HCT116 (cell line): Measurements from ENCODE around the gene URI1. TPM values are rescaled to one million over a fixed set of nuclear protein-coding genes. Genes with fewer than 3 reads are reported as not detected.

Experiments
- ATAC-seq: fragments of 200-7000 bp; cut with Tn5 transposase; 2 replicates; pipeline ENCODE4 v1.9.1; 2020; ENCODE audit warnings: mild to moderate bottlenecking, moderate library complexity
- BruUV-seq: library from RNA; stranded (reverse); fragments of 400-500 nt; replicated peaks from 2 replicates; lab custom pipeline; 2021; lab: Mats Ljungman, UMichigan
- CTCF ChIA-PET: fragments of 300-600 bp; sonication (Branson Sonifier 250); formaldehyde crosslinking; loops from one replicate; lab custom pipeline; 2021; ENCODE audit warnings: antibody characterized with exemption; lab: Charles Lee
- POLR2A ChIA-PET: fragments of 300-600, 350-600 bp; sonication (Branson Sonifier 250); formaldehyde crosslinking; loops from one replicate; lab custom pipeline; 2021; ENCODE audit warnings: antibody characterized with exemption; lab: Charles Lee
- RAD21 ChIA-PET, 2 experiments: fragments of 300-600 bp; sonication (Branson Sonifier 250); formaldehyde crosslinking; loops; one replicate each; lab custom pipeline; 2023; ENCODE audit warnings: low total read pairs in 2 of 2; ENCODE audit not compliant: uncharacterized antibody in 2 of 2, unreplicated experiment in 2 of 2, low non-redundant PET in 1 of 2; lab: Charles Lee
- DNase-seq: peaks from one replicate; pipeline ENCODE4 v3.0.0-alpha.2; 2010; ENCODE audit warnings: low read depth, low spot score
- H2AFZ ChIP-seq: fragments of 200-600 bp; shearing (Covaris generic), sonication (generic); 2 replicates; pipeline ENCODE4 v1.6.1; 2017; ENCODE audit warnings: low read depth, mixed run types, mixed read lengths, antibody characterized with exemption, low read length; ENCODE audit not compliant: poor library complexity, severe bottlenecking
- H3K27ac ChIP-seq: 2 replicates; pipeline ENCODE4 v1.5.1; 2012; ENCODE audit warnings: low read depth, low read length
- H3K27me3 ChIP-seq: fragments of 200-600 bp; sonication (generic); 2 replicates; pipeline ENCODE4 v1.6.1; 2016; ENCODE audit warnings: mixed run types, low read length, mixed read lengths; ENCODE audit not compliant: insufficient read depth
- H3K36me3 ChIP-seq, 2 experiments: fragments of 200-500 bp in 1 of 2; fragments of 200-600 bp in 1 of 2; sonication (Bioruptor generic) in 1 of 2; sonication (generic) in 1 of 2; 2 replicates each; pipeline versions ENCODE4 v1.5.1 to v1.6.1; 2014 to 2016; ENCODE audit warnings: low read length in 2 of 2, inconsistent platforms in 1 of 2, mixed read lengths in 1 of 2, mixed run types in 1 of 2; ENCODE audit not compliant: insufficient read depth in 2 of 2, control insufficient read depth in 1 of 2
- H3K4me1 ChIP-seq, 2 experiments: fragments of 200-600 bp in 1 of 2; sonication (generic) in 1 of 2; 2 replicates each; pipeline versions ENCODE4 v1.5.1 to v1.6.1; 2012 to 2017; ENCODE audit warnings: low read length in 2 of 2, inconsistent platforms in 1 of 2, mild to moderate bottlenecking in 1 of 2, mixed read lengths in 1 of 2, mixed run types in 1 of 2, moderate library complexity in 1 of 2; ENCODE audit not compliant: insufficient read depth in 2 of 2, control insufficient read depth in 1 of 2
- H3K4me2 ChIP-seq: fragments of 200-600 bp; sonication (generic); 2 replicates; pipeline ENCODE4 v1.6.1; 2017; ENCODE audit warnings: mixed run types, low read length, mixed read lengths
- H3K4me3 ChIP-seq, 2 experiments: fragments of 200-600 bp in 1 of 2; sonication (generic) in 1 of 2; replicated peaks in 1 of 2; 2 replicates each; pipeline ENCODE4 v1.5.1; 2011 to 2016; ENCODE audit warnings: low read length in 2 of 2, control low read depth in 1 of 2, low read depth in 1 of 2, mild to moderate bottlenecking in 1 of 2, mixed read lengths in 1 of 2, mixed run types in 1 of 2
- H3K79me2 ChIP-seq: fragments of 200-600 bp; sonication (generic); 2 replicates; pipeline ENCODE4 v1.6.1; 2017; ENCODE audit warnings: mild to moderate bottlenecking, mixed run types, low read length, moderate library complexity, mixed read lengths; ENCODE audit not compliant: insufficient read depth
- H3K9ac ChIP-seq: fragments of 200-600 bp; sonication (generic); 2 replicates; pipeline ENCODE4 v1.6.1; 2016; ENCODE audit warnings: low read length, mixed read lengths
- H3K9me2 ChIP-seq: fragments of 200-600 bp; sonication (generic), shearing (Covaris generic); 2 replicates; pipeline ENCODE4 v1.6.1; 2017; ENCODE audit warnings: mixed run types, mild to moderate bottlenecking, moderate library complexity; ENCODE audit not compliant: insufficient read depth
- H3K9me3 ChIP-seq, 2 experiments: fragments of 200-500 bp in 1 of 2; fragments of 200-600 bp in 1 of 2; sonication (Bioruptor generic) in 1 of 2; sonication (generic) in 1 of 2; 2 replicates each; pipeline ENCODE4 v1.6.1; 2014 to 2017; ENCODE audit warnings: low read length in 2 of 2, mixed read lengths in 2 of 2, inconsistent platforms in 1 of 2, low read depth in 1 of 2, mild to moderate bottlenecking in 1 of 2, mixed run types in 1 of 2, moderate library complexity in 1 of 2; ENCODE audit not compliant: control insufficient read depth in 1 of 2, insufficient read depth in 1 of 2
- H4K20me1 ChIP-seq: fragments of 200-600 bp; sonication (generic), shearing (Covaris generic); 2 replicates; pipeline ENCODE4 v1.6.1; 2017; ENCODE audit warnings: mixed run types, mild to moderate bottlenecking, moderate library complexity; ENCODE audit not compliant: insufficient read depth
- ELF1 ChIP-seq: IDR thresholded peaks from 2 replicates; pipeline ENCODE4 v1.6.1; 2012; ENCODE audit warnings: low read depth, borderline replicate concordance
- EZH2 ChIP-seq: fragments of 200-600 bp; sonication (generic); IDR thresholded peaks from 2 replicates; pipeline ENCODE4 v1.6.1; 2017; ENCODE audit warnings: antibody characterized with exemption, mixed run types
- JUND ChIP-seq: IDR thresholded peaks from 2 replicates; pipeline ENCODE4 v1.6.1; 2012
- MAX ChIP-seq: IDR thresholded peaks from 2 replicates; pipeline ENCODE4 v1.6.1; 2012
- POLR2AphosphoS5 ChIP-seq: IDR thresholded peaks from 2 replicates; pipeline ENCODE4 v1.6.1; 2011; ENCODE audit warnings: mild to moderate bottlenecking, low read depth, low read length, moderate library complexity
- SP1 ChIP-seq: IDR thresholded peaks from 2 replicates; pipeline ENCODE4 v1.6.1; 2012; ENCODE audit warnings: low read depth
- YY1 ChIP-seq: IDR thresholded peaks from 2 replicates; pipeline ENCODE4 v1.6.1; 2011; ENCODE audit warnings: low read length, low read depth, moderate library complexity, mild to moderate bottlenecking; ENCODE audit not compliant: insufficient replicate concordance; ENCODE audit errors: extremely low read depth
- ZBTB33 ChIP-seq: IDR thresholded peaks from 2 replicates; pipeline ENCODE4 v1.6.1; 2011; ENCODE audit warnings: mild to moderate bottlenecking, low read length, moderate library complexity; ENCODE audit not compliant: insufficient replicate concordance; ENCODE audit errors: extremely low read depth
- ZNF274 ChIP-seq: fragments of 200-500 bp; sonication (Bioruptor generic); IDR thresholded peaks from 2 replicates; pipeline ENCODE4 v1.6.1; 2014; ENCODE audit warnings: mild to moderate bottlenecking, low read depth, low read length, inconsistent platforms
- intact Hi-C: fragments of 100-400 bp; cut with micrococcal nuclease; formaldehyde crosslinking; loops from 2 replicates; pipeline ENCODE4 v1.10.0; 2022
- total RNA-seq: library from RNA; stranded (reverse); gene quantifications from one replicate; pipeline ENCODE4 v1.2.1, GENCODE V29; 2021; ENCODE audit not compliant: unreplicated experiment

URI1 gene
- total RNA-seq, 1 experiment from 2014 or later: 51.4 TPM

- ATAC-seq (no peak), DNase-seq (no peak)
- no peaks in the 10 kb centered on the region for H3K4me1 ChIP-seq
- no peak overlapping the region for H3K27ac ChIP-seq
- no peaks in the 10 kb centered on the region for H3K27me3 ChIP-seq
- H3K9ac ChIP-seq: no peak overlapping the region
- no TSS peak for BruUV-seq
- no peaks in the 10 kb centered on the region for H3K79me2 ChIP-seq
- TF ChIP-seq ELF1 (no peak), ZNF274 (no peak), ZBTB33 (no peak), SP1 (no peak), JUND (no peak), POLR2AphosphoS5 (no peak), MAX (no peak), EZH2 (no peak), YY1 (no peak)
- no peak overlapping the region for H2AFZ ChIP-seq
- CTCF ChIA-PET: no interaction called here
- intact Hi-C loops: no loop called here
- POLR2A ChIA-PET: no interaction called here
- H3K9me3 ChIP-seq: no peaks in the 10 kb centered on the region
- no peak overlapping the region for H3K4me2 ChIP-seq
- H3K4me3 ChIP-seq: no peak overlapping the region
- no peaks in the 10 kb centered on the region for H4K20me1 ChIP-seq
- no peaks in the 10 kb centered on the region for H3K36me3 ChIP-seq
- RAD21 ChIA-PET: no interaction called here
- H3K9me2 ChIP-seq: no peaks in the 10 kb centered on the region
Observed at GRCh38 chr19:29926801-29927200, 15.2 kb upstream of the URI1 start.
